H1 (cell line): Measurements from ENCODE around the gene SPRING1.

Experiments used
- BRCA1 ChIP-seq: IDR thresholded peaks from 2 replicates; pipeline ENCODE4 v1.6.1; 2012; ENCODE audit warnings: low read depth, low read length, improper control_type of control experiment
- MAX ChIP-seq: IDR thresholded peaks from 2 replicates; pipeline ENCODE4 v1.6.1; 2012; ENCODE audit warnings: inconsistent platforms
- RBBP5 ChIP-seq: IDR thresholded peaks from 2 replicates; pipeline ENCODE4 v1.7.1; 2012; ENCODE audit warnings: low read depth, mild to moderate bottlenecking, inconsistent platforms, low read length, moderate library complexity, borderline replicate concordance
- TF ChIP-seq, protein P1 (sequence below): IDR thresholded peaks from 2 replicates; pipeline ENCODE4 v1.6.1; 2011; ENCODE audit warnings: low read depth, mild to moderate bottlenecking, low read length; ENCODE audit not compliant: insufficient read depth

- TF ChIP-seq BRCA1 = no peak
- TF ChIP-seq, protein P1, sequence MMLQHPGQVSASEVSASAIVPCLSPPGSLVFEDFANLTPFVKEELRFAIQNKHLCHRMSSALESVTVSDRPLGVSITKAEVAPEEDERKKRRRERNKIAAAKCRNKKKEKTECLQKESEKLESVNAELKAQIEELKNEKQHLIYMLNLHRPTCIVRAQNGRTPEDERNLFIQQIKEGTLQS = no peak
- no peak for TF ChIP-seq MAX
- no peak for TF ChIP-seq RBBP5
Measured at GRCh38 chr12:116700066-116700465, 37.8 kb downstream of the SPRING1 start.
